HG03442 (cell line): ENCODE data around the gene ZFYVE28.

Source experiments
- ATAC-seq: cut with Tn5 transposase; IDR thresholded peaks from one replicate; pipeline ENCODE4 v1.9.1; 2021; ENCODE audit warnings: mild to moderate bottlenecking, moderate library complexity; ENCODE audit not compliant: unreplicated experiment

Gene ZFYVE28

DNA sequence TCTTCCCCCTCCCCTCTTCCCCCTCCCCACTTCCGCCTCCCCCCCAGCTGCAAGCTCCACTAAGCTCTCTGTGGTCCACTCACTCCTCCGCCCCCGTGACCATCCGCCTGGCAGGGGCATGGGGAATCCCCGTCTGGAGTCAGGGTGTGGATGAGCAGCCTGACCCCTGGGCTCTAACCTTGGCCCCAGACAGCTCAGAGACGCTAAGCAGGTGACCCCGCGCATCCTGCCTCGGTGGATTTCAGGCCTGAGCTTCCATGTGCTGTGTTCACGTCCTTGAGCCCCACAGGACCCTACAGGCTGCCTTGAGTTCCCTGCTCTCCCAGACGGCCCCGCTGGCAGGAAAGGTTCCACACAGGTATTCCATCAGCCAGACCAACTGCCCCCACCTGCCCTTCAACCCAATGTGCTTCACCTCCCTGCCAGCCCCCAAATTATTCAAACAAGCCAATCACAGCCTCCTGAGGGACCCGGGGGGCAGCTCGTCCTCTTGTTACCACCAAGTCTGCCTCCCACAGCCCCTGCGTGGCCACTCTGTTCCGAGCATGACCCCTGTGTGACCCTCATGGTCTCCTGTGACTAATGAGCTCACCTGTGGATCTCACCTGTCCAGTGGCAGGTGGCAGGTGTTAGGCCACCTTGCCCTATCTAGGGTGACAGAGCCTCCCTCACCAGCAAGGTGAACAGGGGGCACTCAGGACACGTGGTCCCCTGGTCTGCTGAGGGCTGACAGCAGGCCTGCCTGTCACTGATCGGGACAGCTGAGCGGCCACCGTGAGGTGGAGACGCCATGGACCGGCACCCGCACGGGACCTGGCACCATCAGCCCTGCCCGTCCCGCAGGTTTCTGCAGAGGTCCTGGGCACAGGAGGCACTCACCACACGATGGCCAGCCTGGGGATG is 83.4 kb downstream of the ZFYVE28 start:
- ATAC-seq = no peak

DNA sequence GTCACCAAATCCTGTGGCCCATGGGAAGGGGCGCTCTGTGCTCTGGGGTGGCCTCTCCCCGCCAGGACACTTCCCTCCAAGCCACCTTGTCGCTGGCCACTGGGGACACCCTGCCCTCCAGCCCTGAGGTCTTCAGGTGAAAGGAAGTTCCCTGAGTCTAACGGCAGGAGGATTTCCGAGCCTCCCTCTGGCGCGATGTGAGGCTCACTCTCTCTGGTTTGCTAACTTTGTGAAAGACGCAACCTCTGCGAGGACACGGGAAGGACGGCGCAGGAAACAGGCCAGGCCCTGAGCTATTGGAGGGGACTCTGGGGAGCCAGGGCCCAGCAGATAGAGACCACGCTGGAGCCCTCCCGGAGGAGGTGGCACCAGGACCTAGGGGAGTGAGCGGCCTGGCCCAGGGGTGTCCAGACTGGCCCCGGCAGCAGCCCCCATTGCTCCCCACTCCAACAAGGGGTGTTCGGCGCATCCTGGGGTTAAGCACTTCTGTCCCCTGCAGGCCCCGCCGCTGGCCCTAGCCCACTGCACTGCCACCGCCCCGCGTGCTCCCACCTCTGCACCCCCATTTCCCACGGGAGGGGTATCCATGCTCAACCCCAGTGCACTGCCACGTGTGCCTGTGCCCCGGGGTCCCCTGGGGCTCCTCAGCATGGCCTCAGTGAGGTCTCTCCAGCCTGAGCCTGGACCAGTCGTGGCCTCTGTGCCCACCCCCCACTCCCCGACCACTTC is 84.4 kb downstream of the ZFYVE28 start:
- no peak for ATAC-seq

DNA sequence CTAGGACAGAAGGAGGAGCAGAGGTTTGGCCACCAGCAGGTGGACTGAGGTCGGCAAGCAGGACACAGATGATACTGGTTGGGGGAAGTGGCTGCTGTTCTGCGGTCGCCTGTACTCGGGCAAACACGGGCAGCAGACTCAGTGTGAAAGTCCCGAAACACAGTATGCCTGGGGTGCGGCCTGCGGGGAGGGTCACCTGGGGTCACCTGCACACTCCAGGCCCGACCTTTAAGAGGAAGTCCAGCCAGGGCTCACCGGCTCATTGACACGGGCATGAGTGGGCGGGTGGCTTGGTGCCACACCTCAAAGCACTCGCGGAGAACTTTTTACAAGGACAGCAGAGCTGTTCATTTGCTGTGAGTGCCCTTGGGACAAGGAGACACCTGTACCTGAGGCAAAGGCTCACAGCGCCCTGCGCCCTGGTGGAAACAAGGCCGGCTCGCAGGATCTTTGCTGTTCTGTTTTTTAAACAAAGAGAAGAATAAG is 85.0 kb downstream of the ZFYVE28 start:
- ATAC-seq = no peak

DNA sequence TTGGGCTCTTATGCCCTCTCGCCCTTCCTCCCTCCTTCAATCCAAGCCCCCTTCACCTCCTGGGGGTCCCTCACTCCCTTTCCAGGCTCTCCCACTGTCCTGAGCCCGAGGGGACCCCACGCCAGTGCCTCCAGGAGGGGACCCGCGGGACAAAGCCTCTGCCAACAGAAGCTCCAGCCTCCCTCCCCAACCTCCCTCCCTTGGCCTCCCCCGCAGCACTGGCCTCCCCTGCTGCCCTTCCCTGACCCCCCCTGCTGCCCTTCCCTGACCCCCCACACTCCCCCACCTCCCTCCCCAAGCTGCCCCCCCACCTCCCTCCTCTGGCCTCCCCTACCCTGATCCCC is 85.5 kb downstream of the ZFYVE28 start:
- ATAC-seq = no peak

DNA sequence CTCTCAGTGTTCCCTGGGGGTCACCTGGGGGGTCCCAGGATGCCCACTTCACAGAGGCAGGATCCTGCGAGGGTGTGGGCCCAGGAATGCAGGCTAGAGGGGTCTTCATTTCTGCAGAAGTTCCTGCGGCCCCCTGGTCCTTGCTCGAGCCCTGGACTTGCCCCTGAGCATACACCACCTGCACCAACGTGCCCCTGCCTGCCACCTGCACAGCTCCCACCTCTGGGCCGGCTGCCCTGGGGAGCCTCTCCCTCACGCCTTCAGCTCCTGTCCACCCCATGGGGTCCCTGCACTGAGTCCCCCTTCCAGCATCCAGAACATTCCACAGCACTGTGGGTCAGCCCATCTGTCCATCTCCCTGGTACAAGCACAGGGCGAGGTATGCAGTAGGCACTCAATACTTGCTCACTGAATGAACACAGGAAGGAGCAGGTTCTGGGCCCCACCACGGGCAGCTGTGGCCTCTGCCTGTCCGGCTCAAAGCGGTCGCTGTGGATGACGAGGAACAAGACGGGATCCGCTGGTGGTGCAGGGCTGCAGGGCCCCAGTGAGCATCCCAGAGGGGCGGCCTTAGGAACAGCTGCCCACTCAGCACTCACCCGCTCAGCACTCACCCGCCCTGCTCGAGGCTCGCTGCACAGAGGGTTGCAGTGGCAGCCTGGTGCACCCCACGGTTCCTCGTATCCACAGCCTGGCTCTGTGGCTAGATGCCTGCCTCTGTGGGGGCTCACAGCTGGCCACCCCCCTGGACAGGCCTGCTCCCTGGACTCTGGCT is 86.1 kb downstream of the ZFYVE28 start:
- no peak for ATAC-seq

DNA sequence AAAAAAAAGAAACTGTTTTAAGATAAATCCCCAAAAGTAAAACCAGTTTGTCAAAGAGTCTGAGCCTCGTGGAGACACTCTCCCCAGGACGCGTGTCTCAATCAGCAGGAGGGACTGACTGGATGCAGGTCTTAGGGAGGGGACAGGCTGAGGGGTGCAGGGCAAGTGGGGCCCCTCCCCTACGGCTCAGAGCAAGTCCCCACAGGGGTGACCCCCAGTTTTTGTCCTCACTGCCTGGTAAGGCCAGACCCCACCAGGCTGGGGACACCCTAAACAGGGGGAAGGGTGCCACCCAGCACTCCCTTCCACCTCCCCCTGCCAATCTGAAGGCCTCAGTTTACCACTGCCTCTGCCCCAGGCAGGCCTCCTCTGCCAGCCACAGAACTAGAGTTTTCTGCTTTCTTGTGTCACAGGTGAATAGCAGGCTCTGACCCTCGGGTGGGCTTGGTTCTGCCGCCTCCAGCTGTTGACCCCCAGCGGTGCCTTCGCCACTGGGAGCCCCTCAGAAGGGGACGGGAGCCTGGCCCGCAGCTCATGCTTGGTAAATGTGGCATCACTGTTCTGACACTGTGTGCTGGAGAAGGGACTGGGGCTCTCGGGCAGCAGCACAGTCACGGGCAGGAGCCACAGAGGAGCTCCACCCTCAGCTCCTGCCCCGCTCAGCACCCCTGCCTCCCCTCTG is 86.8 kb downstream of the ZFYVE28 start:
- ATAC-seq = no peak

DNA sequence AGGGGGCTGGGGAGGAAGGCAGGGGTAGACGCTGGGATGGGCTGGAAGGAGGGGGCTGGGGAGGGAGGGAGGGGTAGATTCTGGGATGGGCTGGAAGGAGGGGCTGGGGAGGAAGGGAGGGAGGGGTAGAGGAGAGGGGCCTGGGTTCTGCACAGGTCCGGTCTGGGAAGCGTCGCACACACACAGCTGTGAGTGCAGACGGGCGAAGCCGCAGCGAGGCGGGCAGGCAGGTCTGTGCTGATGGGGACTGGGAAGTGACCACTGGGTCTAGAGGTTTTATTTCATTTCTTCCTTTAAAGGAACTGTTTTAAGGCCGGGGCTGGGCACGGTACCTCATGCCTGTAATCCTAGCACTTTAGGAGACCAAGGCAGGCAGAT is 87.4 kb downstream of the ZFYVE28 start:
- ATAC-seq = no peak

DNA sequence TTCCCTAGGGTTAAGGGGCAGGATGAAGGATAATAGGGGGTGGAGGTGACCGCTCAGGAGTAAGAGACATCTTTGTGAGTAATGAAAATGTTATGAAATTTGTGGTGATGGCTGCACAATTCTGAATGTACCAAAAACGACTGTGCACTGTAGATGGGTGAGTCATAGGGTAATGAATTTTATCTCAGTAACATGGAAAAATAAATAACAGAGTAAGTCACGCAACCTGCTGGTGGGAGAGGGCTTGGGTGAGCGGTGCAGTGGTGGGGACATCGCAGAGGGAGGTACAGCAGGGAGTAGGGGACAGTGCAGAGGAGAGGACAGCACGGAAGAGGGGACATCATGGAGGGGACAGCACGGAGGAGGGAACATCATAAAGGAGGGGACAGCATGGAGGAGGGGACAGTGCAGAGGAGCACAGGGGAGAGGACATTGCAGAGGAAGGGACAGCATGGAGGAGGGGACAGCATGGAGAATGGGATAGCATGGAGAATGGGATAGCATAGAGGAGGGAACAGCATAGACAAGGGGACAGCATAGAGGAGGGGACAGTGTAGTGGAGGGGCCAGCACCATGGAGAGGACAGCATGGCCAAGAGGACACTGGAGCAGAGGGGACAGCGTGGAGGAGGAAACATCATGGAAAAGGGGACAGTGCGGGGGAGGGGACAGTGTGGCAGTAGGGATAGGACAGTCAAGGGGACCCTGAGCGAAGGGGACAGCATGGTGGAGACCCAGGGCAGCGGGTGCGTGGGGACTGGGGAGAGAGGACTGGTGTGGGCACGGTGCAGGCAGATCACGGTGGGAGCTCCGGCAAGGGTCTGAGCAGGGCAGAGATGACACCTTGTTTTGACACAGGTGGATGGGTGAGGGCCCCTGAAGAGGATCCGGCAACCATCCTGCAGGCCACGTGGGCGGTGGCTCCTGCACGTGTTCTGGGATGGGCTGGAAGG is 88.1 kb downstream of the ZFYVE28 start:
- ATAC-seq = no peak

DNA sequence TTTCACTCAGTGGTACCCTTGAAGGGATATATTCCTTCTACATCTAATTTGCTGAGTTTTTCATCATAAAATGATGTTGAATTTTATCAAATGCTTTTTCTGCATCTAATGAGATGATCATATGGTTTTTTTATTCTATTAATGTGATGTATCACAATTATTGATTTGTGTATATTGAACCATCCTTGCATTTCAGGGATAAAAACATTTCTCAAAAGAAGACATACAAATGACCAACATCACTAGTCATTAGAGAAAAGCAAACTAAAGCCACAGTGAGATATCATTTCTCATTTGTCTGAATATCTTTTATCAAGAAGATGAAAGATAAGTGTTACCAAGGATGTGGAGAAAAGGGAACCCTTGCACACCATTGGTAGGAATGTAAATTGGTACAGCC is 90.9 kb downstream of the ZFYVE28 start:
- ATAC-seq = no peak

DNA sequence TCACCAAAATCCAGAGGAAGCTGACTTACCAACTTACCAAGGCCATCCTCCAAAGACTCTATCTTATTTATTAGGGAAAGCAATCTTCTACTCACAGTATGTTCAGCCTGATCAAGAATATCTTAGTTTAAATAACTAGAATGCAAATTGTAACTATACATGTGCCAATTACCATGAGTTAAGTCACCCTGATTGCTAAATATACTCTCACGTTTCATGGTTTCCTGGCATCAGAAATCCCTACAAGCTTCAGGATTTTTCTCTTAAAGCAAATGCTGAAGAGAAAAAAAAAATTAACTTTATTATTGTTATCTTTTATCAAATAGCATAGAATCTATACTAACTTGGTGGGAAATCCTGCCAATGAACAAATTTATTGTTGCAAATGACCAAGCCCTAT is 93.6 kb downstream of the ZFYVE28 start:
- no peak for ATAC-seq

DNA sequence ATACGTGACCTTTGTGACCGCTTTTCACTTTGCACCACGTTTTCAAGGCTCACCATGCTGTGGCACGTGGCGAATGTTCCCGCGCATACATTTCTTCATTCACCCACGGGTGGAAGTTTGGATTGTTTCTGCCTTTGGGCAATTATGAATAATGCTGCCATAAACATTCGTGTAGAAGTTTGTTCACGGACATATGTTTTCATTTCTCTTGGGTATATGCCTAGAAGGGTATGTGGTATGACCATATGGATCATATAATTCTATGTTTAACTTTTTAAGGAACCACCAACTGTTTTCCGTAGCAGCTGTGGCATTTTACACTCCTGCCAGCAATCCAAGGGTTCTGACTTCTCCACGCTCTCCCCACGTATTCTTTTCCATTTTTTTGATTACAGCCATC is 95.6 kb downstream of the ZFYVE28 start:
- ATAC-seq = no peak

DNA sequence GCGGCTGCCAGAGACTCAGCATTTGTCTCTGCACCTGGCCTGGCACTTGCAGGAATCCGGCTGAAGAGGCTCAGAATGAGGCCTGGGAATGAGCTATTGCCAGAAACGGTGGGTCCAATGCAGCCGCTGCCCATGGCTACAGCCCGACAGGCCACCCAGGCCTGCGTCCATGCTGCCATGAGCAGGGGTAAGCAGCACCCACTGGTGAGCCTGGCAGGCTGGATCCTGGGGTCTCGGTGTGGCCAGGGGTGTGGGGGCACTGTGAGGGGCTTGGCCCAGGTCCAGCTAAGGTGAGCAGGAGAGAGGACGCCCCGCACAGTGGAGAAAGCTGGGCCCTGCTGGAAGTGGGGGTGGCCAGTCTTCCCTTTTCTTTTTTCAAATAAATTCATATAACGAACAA is 96.2 kb downstream of the ZFYVE28 start:
- no peak for ATAC-seq

DNA sequence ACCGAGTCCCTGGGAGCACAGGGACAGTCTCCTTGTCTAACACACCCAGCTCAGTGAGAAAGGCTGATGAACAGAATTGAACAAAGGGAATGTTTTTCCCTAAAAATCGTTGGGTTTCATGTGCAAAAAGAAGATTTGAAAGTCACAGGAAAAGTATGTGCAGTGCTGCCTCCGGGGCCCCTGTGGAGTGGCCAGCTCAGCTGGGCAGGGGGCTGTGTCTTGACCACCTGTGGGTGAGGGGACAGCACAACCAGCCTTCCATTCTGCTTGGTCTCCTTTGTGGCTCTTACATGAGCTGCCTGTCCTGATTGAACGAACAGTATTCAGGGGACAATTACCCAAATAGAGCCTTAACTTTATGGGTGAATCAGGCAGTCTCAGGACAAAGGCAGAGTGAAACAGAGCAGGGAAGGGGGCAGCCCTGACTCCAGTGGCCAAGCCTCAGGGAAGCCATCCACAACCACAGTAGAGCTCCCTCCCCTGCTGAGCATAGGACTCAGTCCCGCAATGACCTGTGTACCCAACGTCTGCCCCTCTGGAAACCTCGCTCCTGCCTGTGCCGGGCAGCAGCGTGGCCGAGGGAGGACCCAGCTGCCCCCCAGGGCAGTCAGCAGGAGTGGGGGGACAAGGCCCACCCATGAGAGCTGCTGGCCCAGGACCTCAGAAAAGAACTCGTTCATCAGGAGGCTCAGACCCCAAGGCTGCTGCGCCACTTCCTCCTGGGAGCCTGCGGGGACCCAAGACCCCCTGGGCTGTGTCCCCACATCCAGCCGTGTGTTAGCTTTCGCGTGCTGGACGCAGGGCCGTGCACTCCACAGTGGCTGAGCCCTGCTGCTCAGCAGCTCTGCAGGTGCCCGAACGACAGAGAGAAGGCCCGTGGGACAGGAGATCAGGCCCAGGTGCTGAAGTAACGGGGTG is 96.9 kb downstream of the ZFYVE28 start:
- no peak for ATAC-seq

DNA sequence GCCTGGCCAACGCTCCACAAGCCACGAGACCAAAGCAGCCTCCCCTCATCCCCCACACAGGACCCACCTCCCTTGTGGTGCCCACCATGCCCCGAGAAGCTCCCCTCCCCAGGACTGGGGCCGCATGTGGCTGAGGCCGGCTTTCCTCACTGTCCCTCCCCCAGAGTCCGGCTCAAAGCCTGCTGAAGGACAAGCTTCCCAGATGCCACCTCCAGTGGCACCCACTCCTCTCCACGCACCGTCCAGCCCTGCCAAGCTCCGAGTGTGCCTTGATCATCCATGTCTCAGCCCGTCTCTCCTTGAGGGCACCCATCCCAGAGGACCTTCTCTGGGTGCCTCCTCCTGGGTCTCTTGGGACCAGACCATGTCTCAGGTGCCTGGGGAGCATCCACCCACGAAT is 97.7 kb downstream of the ZFYVE28 start:
- no peak for ATAC-seq

DNA sequence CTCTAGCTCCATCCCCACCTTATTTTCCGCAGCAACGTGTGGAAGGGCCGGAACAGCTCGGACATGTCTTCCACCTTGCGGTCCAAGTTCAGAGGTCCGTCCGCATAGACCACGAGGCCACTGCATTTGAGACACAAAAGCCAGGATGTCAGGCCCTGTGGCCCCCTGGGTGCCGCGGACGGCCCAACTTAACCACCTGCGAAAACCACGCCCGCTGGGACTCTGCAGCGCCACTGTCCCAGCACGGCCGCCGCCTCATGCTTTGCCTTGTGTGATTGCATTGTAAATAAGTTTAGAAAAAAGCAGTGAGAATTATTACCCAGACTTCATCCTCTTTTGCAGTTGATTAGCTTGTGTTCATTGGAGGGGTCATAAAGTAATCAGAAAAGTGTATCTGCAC is 98.3 kb downstream of the ZFYVE28 start:
- no peak for ATAC-seq

DNA sequence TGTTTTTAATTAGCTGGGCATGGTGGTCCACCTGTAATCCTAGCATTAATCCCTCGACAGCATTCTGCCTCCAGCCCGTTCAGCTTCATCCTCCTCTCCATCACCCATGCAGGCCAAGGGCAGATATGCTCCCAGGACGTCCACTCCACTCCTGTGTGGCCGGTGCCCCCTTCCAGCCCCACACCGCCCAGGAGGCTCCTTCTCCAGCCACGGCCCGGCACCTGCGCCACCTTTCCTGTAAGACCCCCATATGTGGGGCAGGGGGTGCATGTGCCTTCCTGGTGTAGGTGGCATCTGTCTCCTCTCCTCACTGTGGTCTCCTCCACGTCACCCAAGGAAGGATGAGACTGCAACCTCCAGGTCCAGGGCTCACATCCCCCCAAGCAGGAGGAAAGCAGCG is 99.6 kb downstream of the ZFYVE28 start:
- no peak for ATAC-seq

DNA sequence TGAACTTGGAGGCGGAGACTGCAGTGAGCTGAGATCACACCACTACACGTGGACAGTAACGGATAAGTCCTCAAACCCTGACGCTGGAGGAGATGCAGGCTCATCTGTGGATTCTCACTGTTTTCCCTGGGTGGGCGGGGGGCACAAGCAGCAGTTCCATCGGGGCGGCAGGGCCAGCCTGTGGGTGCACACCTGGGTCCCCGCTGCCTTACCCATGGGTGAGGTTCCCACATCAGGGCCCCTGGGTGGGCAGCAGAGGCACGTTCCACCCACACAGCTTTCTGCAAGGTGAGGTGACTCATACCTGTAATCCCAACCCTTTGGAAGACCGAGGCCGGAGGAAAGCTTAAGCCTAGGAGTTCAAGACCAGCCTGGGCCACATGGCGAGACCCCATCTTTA is 100.0 kb downstream of the ZFYVE28 start:
- no peak for ATAC-seq

DNA sequence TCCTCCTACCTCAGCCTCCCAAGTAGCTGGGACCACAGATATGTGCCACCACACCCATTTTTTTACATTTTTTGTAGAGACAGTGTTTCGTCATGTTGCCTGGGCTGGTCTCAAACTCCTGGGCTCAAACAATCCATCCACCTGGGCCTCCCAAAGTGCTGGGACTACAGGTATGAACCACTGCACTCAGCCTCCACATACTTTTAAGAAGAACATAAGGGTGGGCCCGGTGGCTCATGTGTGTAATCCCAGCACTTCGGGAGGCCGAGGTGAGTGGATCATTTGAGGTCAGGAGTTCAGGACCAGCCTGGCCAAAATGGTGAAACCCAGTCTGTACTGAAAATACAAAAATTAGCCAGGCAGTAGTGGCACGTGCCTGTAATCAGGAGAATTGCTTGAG is 105.1 kb downstream of the ZFYVE28 start:
- ATAC-seq = no peak
